Measurements from ENCODE around the gene LRMDA.
"Not testable (repeated sequence)": the region's sequence is repeated elsewhere in the genome, so short reads cannot be mapped to it uniquely, and the experiment has no call there.

Gene LRMDA

DNA sequence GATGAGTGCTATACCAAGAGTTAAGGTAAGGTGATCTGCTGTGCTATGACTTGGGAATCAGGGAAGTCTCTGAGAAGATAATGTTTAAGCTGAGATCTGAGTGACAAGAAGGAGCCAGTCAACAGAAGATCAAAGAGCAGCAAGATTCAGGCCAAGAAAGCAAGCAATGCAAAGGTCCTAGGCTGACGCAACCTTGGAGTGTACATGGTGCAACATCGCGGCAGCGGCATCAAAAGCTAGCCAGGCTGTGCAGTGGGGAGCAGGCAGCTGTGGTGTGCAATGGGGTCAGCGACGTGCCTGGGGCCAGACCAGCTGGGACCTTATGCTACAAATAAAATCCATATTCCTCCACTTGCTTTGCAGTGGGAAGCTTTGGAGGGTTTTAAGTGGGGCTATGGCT is 324.1 kb downstream of the LRMDA start:
- no peak for DNase-seq

DNA sequence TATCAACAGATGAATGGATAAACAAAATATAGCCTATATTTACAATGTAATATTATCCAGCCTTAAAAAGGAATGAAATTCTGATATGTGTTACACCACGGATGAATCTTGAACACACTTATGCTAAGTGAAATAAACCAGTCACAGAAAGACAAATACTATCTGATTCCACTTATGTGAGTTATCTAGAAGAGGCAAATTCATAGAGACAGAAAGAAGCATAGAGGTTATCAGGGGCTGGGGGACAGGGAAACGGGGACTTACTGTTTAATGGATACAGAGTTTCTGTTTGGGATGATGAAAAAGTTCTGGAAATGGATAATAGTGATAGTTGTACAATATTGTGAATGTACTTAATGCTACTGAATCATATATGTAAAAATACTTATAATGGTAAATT is 329.9 kb downstream of the LRMDA start:
- no peak for DNase-seq

DNA sequence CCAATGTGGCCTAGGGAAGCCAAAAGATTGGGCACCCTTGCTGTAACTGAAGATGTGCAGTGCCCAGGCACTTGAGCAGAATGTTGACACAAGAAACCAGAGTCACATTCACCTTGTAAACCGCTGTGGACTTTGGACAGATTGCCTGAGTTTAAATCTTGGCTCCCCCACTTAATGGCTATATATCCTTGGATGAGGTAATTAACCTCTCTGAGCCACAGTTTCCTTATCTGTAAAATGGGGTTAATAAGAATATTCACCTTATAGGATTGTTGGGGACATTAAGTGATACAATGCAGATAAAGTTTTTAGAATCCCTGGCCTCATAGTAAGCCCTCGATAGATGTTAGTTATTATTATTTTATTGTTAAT is 331.0 kb downstream of the LRMDA start:
- no peak for DNase-seq

DNA sequence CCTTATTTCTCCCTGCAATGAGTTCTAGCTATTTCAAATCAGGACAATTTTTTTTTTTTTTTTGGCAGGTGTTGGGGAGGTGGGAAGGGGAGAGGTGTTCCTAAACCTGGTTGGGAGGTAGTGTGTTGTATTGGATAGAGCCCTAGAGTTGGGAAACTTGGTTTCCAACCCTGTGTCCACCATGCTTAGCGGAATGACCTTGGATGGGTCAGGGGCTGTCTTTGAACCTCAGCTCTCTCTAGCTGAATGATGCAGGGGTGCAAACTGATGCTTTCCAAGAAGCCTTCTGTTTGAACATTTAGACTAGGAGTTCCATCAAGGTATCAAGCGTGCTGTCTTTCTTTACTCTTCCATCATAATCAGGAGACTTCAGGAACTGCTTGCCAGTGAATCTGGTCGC is 332.2 kb downstream of the LRMDA start:
- no peak for DNase-seq

DNA sequence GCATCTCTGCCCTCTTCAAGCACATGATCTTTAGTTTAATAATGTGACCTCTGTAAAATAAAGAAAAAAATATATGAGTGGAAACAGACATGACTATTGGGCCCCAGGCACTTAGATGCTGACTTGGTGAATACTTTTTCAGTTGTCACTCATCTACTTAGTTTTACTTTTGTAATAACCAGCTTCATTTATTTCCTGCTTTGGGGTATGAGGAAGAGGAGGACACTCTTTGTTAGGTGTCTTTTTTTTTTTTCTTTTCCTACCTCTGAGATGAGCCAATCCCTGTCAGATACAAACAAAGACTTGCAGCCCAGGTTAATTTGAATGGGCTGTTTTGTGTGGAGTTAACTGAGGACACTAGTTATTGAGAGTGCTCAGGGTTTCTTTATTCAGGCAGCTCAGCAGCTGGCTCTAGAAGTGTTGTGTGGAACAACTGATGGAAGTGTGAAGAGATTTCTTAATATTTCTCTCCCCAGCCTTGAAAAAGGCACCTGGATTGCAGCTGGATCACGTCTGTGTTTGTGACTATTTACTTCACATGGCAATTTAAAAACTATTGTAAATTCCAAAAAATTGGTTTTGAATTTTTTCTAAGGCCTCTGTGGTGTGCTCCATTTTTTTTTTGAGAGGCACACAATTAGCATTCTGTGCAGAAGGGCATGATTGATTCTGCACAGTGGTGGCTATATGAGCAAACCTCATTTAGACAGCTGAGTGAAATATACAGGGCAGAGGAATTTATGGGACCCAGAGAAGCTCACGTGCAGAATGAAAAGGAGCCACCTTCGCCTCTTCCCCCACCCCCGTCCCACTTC is 333.8 kb downstream of the LRMDA start:
- DNase-seq = no peak

DNA sequence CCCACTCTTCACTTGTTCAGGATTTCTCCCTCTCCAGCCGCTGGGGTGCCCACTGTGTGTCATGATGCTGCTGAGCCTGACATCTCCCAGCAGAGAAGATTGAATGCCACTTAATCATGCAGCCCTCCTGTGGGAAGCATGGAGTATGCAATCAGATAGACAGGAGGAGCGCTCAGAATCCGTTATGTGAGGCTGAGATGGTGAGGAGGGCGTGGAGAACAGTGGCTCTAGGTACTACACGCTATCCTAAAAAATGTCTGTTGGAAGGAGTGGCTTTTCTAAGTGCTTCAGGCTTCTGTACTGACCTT is 334.3 kb downstream of the LRMDA start:
- DNase-seq = no peak

DNA sequence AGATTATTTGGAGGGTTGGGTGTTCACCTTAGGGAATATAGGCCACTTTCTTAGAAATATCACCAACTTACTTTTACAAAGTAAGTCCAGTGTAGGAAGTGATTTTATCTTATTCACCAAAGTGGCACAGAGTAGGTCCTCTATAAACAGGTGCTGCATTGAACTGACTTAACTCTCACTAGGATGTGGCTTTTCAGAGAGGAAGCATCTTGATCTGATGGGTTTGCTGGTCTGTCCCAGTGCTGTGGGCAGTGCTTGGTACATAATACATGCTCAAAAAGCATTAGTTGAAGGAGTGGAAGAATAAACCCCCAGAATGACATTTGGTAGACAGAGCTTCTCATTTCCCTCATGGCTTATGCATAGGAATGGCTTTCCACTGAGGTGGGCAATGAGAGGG is 334.7 kb downstream of the LRMDA start:
- no peak for DNase-seq

DNA sequence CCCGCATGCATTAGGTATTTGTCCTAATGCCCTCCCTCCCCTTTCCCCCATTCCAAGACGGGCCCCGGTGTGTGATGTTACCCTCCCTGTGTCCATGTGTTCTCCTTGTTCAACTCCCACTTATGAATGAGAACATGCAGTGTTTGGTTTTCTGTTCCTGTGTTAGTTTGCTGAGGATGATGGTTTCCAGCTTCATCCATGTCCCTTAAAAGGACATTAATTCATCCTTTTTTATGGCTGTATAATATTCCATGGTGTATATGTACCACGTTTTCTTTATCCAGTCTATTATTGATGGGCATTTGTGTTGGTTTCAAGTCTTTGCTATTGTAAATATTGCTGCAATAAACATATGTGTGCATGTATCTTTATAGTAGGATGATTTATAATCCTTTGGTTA is 335.3 kb downstream of the LRMDA start:
- not testable (repeated sequence) for DNase-seq

DNA sequence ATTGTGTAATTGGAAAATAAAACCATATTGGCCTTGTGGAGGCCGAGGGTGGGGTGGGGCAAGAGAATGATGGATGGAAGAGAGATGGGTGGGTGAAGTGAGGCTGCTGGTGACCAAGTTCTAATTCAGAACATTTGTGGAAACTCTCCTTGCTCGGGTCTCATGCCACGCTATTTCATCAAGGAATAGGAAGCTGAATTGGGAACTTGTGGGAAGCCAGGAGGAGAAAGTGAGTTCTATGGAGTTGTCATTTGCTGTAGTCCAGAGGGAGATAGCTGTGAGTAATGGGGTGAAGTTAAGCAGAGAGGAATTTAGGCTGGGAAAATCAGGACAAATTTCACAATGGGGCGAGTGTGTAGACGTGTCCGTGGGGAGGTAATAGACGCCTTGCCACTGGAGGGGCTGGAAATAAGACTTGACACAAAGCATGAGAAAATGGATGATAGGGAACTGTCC is 339.2 kb downstream of the LRMDA start:
- no peak for DNase-seq

DNA sequence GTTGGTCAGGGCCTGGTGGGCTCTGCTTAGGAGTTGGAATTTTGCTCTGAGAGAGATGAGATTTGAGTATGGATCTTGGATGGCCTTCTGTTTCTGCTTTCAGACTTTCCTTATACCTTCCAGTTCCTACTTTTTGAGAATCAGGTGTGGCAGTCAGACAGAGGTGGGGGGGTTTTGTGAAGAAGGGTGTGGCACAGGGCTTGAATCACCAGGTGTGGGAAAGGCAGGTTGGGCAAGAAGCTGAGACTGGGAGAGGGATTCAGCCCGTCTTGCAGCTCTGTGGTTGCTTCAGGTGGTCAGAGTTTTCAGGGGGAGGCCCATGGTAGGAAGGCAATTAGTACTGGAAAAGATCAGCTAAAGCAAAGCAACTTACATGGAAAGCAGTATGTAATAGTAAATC is 340.2 kb downstream of the LRMDA start:
- DNase-seq = no peak

DNA sequence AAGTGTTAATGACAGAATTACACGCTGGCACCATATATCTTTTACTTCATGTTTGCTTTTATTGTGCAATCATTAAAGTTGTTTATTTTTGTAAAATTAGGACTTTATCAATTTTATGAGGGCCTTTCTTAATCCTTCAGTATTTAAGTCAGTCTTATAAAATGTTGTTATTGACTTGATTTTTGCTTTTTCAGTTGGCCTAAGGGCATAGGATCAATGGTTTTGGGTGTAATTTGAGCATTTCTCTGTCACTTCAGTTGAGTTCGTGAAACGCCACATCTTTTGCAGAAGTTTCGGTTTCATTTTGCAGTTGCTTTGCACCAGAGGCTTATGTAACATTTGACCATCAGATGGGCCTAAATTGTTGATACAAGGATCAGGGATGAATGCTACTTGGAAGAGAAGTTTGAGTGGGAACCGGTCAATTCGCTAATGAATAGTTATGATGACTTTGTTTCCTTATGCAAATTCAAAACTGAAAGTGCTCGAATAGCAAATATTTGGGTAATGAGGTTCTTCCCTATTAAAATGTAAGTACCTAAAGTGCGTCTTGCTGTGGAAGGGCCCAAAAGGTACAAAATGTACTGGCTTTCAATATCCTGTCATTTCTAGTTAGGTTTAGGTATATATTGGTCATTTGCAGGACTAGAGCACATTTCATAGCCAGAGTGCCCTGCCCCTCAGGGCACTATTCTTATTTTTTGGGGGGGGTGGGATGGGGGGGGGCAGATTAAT is 340.9 kb downstream of the LRMDA start:
- no peak for DNase-seq

DNA sequence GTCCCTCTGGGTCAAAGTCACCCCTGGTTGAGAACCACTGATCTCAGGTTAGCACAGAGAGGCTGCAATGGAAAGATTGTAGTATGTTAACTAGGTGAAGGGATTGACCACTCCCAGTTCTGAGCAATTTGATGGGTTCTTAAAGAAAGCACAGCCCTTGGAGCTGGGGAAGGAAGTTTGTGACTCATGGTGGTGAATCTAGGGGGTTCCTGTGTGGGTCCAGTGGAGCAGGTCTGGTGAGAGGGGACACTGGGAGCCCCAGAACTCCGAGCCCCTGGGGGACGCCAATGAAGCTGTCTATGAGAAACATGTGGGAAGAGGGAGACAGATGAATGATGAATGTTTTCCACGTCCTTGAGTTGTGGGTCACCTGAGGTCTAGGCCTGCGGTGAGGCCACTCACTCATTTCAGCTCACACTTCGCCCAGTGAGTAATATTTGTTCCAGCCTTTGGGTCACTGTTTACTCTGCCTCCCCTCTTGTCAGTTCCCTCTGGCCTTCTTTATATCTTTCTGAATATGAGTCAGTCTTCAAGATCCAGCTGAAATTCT is 341.9 kb downstream of the LRMDA start:
- no peak for DNase-seq

DNA sequence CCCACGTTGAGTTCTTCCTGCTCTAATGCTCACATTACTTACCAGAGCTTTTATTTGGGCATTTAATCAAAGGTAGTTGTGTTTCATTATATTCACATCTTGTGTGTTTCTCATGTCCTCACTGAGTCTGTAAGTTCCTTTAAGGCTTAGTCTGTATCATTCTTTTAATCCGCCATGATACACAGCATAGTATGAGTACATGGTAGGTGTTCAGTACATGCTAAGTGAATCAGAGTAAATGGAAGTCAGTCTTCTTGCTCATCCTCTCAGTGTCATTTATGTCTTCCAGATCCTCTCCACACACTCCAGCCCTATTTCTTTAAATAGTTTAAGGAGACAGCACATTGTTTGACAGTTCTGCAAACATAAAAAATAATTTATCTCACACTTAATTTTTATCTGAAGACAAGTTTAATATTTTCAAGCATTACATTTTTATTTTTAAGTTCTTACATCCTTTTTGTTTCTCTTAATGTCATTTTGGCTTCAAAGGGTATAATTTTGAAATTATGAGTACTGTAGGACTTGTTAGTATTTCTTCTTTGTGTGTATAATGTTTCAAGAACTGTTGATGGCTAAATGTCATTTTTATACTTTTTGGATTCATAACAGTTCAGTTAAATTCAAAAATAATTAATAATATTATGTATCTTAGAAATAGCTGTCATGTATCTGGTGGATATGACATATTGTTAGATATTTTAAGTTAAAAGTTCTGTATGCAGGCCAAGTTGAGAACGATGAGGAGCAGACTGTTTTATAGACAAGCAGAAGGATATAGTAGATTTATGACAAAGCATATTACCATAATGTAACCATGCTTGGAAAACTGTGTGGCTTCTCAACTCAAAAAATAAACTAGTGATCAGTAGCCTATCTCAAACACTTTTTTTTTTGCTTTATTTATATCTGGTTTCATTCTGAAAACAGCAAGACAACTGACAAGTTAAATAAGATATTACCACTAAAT is 342.7 kb downstream of the LRMDA start:
- DNase-seq = no peak

DNA sequence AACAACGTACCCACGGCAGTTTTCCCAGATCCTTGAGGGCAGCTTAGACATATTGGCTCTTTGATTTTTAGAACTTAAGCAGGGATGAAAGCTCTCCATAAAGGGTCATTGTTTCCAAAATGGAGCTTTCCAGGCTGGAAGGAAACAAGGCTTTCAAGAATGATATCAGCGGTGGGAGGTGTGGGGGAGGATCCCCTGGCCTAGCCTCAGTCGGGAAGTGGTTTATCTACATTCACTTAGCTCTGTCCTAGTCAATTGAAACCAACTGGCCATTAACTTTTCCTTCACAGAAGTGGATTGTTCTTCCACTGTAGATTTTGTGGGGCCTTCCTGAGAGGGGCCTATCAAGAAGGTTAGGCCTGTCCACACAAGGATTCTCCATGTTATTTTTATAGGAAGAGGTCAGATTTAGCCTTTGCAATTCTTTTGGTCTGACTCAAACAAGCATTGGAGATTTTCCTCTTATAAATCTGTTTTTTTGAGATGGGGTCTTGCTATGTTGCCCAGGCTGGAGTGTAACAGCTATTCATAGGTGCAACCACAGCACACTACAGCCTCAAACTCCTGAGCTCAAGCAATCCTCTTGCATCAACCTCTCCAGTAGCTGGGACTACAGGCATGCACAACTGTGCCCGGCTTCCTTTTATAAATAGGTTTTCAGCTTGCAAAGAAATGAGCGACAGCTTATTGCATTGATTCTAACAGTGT is 343.5 kb downstream of the LRMDA start:
- no peak for DNase-seq

DNA sequence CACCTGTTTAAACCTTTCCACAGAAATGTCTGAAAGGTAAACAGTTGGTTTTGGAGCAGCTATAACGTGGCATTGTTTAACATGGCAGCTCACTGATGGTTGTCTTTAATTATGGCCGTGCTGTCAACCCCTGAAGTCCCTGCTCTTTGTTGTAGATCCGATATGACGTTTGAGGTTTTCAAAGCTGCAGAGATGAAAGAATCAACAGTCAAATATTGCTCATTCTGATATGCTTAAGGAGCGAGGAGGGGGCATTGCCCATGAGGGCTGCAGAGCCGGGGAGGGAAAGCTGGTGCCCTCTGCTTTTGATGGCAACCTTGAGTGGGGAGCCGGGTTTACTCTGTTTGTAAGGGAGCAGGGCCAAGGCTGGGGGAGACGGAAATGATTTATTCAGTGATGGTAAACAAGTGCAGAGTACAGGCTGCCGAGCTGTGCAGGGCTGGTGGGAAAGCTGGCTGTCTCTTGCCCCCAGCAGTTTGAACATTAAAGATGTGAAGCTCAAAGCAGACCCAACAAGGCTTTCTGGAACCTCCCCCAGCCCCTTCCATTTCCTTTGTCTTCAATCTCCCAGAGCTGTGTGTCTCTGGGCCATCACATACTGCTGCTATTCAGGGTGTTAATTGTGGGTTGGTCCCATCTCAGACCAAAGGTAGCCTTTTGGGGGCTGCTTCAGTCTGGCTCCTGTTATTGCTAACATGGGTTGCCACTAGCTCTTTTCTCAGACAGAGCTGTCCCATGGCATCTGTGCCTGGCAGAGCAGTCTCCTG is 345.5 kb downstream of the LRMDA start:
- no peak for DNase-seq

DNA sequence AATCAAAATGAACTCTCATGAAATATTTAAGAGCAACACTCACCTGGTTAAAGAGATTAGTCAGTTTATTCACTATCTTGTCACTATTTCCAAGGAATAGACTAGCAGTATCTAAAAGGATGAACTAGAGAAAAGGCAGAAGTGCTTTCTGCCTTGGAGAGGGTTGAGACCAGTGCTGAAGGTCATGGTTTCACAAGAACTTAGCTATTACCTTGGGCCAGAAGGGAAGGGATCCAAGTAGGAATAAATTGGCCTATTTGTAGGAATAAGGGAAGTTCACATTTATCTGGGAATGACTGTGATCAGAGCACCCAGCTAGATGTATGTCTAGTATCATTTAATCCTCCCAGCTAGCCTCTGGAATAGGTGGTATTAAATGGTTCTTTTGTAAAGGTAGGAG is 347.2 kb downstream of the LRMDA start:
- no peak for DNase-seq

DNA sequence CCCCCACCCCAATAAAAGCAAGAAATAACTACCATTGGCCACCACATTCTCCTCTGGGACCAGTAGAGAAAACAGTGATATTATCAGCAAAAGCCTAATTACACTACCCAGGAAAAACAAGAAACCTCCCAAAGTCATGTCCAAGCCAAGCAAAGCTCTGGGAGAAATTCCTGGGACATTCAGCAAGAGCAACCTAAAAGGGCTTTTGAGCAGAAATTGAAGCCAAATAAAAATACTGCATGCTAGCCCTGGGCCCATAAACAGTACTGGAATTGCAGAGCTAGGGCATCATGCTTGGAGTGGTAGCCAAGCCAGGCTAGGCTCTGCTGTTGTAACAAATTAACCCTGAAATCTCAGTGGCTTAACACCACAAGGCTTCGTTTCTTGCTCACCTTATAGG is 347.9 kb downstream of the LRMDA start:
- DNase-seq = no peak

DNA sequence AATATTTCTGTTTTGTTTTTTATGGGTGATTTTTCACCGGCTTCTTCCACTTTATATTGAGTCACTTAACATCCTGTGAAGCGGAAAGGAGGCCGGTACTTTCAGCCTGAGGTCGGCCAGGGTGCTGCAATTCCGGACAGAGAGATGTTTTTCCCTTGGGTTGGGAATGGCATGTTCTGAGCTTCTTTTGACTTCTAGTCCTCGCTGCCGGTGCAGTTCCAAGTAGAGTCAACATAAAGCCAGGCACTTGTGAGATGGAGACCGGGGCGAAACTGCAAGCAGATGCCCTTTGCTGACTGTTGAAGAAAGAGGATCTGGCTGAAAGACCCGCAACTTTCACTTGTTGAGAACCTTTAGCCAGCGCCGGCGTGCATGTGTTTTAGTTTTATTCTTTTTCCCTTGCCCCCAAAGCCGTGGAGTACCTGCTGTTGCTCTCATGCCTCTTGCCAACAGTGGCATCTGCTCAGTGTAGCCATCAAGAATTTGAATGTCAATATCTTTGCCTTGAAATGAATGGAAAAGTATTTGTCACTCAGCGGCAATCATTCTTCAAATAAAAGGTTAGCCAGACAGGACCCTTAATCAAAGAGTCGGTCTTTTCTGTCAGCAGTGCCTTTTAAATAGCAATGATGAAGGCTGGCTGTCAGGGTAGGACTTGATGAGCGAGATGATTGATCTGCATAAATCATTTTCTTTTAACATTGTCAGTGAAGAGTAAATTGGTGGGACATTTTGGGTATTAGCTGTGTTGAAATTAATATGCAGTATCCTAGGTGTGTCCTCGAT is 351.2 kb downstream of the LRMDA start:
- DNase-seq = no peak

DNA sequence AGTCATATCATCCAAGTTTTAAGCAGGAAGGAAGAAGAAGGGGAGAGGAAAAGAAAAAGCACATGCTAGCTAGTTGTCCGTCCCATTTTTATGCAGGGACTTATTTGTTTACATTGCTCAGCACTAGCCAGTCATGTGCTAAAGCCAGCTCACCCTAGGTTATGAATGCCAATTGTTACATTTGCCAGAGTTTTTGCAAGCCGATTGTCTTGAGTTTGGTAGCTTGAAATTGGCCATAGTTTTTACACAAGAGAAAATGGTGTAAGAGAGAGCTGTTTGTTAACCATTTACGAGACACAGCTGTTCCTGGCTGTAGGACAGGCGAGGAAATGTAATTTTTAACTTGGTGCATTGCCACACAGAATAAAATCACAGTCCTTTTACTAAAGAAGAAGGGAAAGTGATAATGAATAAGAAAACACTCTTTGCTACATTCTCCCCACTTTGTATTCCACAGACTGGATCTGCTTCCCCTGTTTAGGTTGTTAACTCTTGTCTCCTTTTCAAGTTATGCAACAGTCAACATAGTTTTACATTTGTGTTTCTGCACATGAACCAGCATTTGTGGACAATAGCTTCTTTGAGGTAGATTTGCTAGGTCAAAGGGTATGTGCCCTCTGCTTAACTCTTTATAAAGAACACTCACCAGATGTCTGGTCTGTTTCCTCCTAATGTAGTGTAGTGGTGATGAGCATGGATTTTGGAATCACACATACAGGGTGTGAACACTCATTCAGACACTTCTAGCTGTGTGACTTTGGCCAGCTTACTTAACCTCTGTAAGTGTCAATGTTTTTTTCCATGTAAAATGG is 357.2 kb downstream of the LRMDA start:
- DNase-seq = no peak

DNA sequence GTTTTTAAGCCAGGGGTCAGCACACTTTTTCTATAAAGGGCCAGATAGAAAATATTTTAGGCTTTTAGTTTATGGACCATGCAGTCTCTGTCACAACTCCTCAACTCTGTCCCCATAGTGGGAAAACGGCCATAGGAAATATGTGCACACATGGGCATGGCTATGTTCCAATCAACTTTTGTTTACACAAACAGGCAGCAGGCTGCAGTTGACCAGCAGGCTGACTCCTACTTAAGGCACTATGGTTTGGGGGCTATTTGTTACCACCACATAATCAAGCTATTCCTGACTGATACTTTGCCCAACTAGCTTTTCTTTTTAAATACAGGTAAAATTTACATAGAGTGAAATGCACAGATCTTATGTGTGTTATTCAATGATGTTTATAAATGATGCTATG is 362.4 kb downstream of the LRMDA start:
- DNase-seq = no peak
